Activated T-cell treated with anti-CD3 and anti-CD28 coated beads, Interleukin-2, amount 50 U/mL, for 4 hours (primary cell): Measurements from ENCODE around the gene FNIP2. TPM values are rescaled to one million over a fixed set of nuclear protein-coding genes. Genes with fewer than 3 reads are reported as not detected.

Experiments
- ATAC-seq, 2 donors: fragments of 200-7000 bp; cut with Tn5 transposase; one replicate each; pipeline ENCODE4 v1.10.0; 2021
- DNase-seq: peaks from one replicate; pipeline ENCODE4 v3.0.0-alpha.2; 2020
- H3K27me3 Mint-ChIP-seq: one replicate; pipeline ENCODE4 v1.8.0; 2021; ENCODE audit warnings: low read depth, mixed read lengths
- H3K36me3 Mint-ChIP-seq: one replicate; pipeline ENCODE4 v1.8.0; 2022; ENCODE audit warnings: mixed read lengths; ENCODE audit not compliant: insufficient read depth
- H3K4me1 Mint-ChIP-seq: one replicate; pipeline ENCODE4 v1.8.0; 2021; ENCODE audit warnings: low read depth, mixed read lengths
- H3K4me3 Mint-ChIP-seq: one replicate; pipeline ENCODE4 v1.8.0; 2021; ENCODE audit warnings: mild to moderate bottlenecking, moderate library complexity, mixed read lengths
- H3K9me3 Mint-ChIP-seq: one replicate; pipeline ENCODE4 v1.8.0; 2021; ENCODE audit warnings: mixed read lengths
- total RNA-seq, 3 donors: library from RNA; stranded (reverse); gene quantifications; one replicate each; pipeline ENCODE4 v1.2.1, GENCODE V29; 2021

FNIP2 gene
- total RNA-seq, 3 donors from 2014 or later: 9.0 to 13.0 (median 10.6) TPM

DNA sequence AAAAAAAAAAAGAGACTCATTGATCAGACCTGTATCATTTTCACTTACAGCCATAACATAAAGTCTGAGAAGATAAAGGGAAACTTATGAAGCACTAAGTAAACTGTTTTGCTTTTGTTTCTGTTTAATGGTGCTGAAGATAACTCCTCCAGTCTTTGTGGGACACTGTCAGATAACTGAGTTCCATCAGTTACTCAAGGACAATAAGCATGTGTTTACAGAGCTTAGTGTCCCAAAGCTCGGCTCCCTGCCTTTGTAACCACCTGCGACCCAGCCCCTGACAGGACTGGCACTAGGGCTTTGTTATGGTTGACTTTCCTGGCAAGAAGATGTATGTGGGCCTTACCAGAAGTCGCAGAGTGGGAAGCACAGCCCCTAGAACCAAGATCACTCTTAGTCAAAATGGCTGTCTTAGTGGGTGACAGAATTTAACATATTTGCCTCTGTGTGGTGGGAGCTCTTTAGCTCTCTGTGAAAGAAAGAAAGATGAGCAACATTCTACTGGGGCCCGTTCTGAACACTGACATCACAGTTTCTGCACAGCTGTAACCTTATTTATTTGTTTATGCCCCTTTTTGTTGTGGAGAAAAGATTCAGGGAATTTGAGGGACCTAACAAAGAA is 68.1 kb downstream of the FNIP2 start:
- Mint-ChIP-seq H3K27me3 (no peaks in the 10 kb centered on the region), H3K36me3 (peaks cover 30% of the 10 kb centered on the region), H3K4me3 (no peak overlapping the region), H3K9me3 (no peaks in the 10 kb centered on the region), H3K4me1 (no peaks in the 10 kb centered on the region)
- ATAC-seq (no peak), DNase-seq (no peak)

DNA sequence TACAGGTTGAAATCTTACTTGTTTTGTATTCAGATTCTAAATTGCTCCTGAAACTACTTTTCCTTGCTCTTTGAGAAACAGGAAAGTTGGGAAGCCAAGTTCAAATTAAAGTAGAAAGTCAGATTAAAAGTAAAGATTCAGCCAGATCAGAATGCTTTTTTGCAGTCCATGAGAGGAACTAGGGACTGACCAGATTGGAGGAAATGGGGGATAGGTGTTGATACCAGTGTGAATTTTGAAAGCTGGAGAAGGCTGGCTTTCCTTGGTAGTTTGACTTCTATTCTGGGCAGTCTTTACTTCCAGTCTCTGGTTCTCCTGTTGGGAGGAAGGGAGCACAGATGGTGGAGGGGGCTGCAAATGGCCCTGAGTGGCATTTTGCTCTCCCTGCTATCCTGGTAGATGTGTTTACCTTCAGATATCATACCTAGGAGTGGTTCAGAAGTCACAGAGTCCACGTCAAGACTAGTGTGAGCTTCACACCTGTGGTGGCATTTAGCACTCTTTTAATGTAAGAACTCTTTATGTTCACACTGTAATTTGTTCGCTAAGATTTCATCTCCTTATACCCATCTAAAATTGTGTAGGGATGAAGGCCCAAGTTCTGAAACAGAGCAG is 68.8 kb downstream of the FNIP2 start:
- no peaks in the 10 kb centered on the region for H3K9me3 Mint-ChIP-seq
- no peak overlapping the region for H3K4me3 Mint-ChIP-seq
- DNase-seq: no peak
- H3K36me3 Mint-ChIP-seq: peaks cover 29% of the 10 kb centered on the region
- no peaks in the 10 kb centered on the region for H3K4me1 Mint-ChIP-seq
- ATAC-seq: no peak
- no peaks in the 10 kb centered on the region for H3K27me3 Mint-ChIP-seq

DNA sequence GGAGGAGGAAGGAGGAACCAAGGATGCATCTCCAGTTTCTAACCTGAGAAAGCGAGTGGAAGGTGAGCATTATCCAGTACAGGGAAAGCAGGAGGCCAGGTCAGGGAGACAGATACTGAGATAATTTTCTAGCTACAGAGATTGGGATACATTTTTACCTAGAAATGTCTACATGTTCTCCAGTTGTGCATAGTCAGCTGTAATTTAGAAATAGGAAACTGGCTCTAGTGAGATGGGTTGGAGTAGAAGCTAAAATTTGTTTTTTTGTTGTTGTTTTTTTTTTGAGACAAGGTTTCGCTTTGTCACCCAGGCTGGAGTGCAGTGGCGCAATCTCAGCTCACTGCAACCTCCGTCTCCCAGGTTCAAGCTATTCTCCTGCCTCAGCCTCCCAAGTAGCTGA is 71.3 kb downstream of the FNIP2 start:
- ATAC-seq (no peak), DNase-seq (no peak)
- H3K9me3 Mint-ChIP-seq: no peaks in the 10 kb centered on the region
- no peaks in the 10 kb centered on the region for H3K27me3 Mint-ChIP-seq
- no peak overlapping the region for H3K4me3 Mint-ChIP-seq
- peaks cover 20% of the 10 kb centered on the region for H3K36me3 Mint-ChIP-seq
- H3K4me1 Mint-ChIP-seq: no peaks in the 10 kb centered on the region

DNA sequence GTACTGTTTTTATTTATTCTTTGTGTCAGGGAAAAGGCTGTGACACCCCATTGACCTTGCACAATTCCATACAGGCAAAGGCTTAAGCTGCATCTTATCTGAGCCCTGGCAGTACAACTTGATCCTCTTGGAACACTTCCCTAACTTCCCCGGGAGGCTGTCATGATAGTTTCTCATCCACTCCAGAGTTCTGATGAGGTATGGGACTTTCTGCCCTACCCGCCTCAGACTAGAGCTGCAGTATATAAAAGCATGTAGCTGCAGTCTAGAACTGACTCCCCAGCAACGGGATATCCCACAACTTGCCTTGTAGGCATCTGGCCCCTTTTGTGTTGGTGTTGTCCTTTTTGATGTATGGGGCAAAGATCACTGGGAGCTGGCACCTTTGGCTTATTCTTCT is 72.7 kb downstream of the FNIP2 start:
- Mint-ChIP-seq H3K4me3 (no peak overlapping the region), H3K27me3 (no peaks in the 10 kb centered on the region), H3K36me3 (peaks cover 13% of the 10 kb centered on the region), H3K4me1 (no peaks in the 10 kb centered on the region), H3K9me3 (no peaks in the 10 kb centered on the region)
- DNase-seq: no peak
- ATAC-seq: no peak

DNA sequence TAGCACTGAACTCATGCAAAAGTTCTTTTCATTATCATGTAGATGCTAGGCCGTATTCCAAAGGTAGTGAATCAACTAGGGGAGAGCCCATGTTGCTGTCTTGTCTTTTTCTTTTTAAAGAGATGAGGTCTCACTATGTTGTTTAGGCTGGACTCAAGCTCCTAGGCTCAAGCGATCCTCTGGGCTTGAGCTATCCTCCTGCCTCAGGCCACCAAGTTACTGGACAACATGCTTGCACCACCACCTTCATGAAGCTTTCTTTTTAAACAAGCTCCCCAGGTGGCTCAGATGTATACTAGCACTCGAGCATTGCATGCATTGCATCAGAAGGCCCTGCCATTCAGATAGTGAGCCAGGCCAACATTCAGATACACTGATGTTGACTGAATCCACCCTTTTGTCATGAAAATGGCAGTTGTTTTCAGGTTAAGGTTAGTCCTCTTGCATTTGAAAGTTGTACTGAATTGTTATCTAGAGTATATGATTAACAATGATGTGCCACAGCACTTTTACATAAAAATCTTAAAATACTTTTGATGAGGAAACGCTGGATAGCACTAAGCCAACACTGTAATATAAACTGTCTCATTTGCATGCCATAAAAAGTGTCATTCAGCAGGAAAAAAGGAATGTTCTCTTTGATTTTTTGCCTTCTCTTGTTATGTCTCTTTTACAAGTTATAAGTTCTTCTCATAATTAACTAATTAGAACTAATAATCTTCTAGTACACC is 76.7 kb downstream of the FNIP2 start:
- no peaks in the 10 kb centered on the region for H3K9me3 Mint-ChIP-seq
- H3K36me3 Mint-ChIP-seq: peaks cover 5% of the 10 kb centered on the region
- no peaks in the 10 kb centered on the region for H3K27me3 Mint-ChIP-seq
- no peak for DNase-seq
- H3K4me3 Mint-ChIP-seq: no peak overlapping the region
- no peaks in the 10 kb centered on the region for H3K4me1 Mint-ChIP-seq
- ATAC-seq: no peak

DNA sequence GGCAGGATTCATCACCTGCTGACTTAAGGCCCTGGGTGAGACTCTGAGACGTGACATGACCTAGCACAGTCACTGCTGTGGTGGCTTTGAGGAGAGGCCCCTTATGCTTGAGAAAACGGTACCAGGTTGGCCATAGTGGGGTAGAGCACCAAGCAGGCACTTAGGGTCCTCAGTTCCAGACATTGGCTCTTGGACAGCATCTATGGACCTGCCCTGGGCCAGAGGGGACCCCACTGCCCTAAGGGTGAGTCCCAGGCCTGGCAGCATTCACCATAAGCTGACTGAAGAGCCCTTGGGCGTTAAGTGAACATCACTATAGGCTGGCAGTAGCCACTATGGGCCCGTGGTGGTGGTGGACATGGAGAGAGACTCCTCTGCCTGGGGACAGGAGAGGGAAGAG is 78.7 kb downstream of the FNIP2 start:
- peaks cover 2% of the 10 kb centered on the region for H3K4me1 Mint-ChIP-seq
- ATAC-seq (no peak), DNase-seq (no peak)
- no peaks in the 10 kb centered on the region for H3K9me3 Mint-ChIP-seq
- peaks cover 7% of the 10 kb centered on the region for H3K36me3 Mint-ChIP-seq
- no peaks in the 10 kb centered on the region for H3K27me3 Mint-ChIP-seq
- no peak overlapping the region for H3K4me3 Mint-ChIP-seq

DNA sequence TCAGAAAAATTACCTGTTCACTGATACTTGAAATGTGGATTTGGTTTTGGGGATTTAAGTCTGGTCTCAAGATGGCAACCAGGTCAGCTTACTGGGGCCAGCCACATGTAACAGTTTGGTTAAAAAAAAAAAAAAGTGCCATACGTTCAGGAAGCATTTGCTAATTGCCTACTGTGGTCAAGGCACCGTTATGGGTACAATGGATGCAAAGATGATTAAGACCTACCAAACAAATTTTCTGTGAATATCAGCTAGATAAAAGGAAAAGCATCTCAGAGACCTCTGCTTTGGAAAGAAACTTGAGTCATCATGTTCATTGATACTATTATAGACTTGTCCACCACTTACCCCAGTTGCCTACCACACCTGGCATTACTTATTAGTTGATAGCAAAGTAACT is 80.9 kb downstream of the FNIP2 start:
- H3K36me3 Mint-ChIP-seq: peaks cover 7% of the 10 kb centered on the region
- no peak overlapping the region for H3K4me3 Mint-ChIP-seq
- ATAC-seq: no peak
- DNase-seq: no peak
- H3K27me3 Mint-ChIP-seq: no peaks in the 10 kb centered on the region
- no peaks in the 10 kb centered on the region for H3K9me3 Mint-ChIP-seq
- H3K4me1 Mint-ChIP-seq: peaks cover 2% of the 10 kb centered on the region

DNA sequence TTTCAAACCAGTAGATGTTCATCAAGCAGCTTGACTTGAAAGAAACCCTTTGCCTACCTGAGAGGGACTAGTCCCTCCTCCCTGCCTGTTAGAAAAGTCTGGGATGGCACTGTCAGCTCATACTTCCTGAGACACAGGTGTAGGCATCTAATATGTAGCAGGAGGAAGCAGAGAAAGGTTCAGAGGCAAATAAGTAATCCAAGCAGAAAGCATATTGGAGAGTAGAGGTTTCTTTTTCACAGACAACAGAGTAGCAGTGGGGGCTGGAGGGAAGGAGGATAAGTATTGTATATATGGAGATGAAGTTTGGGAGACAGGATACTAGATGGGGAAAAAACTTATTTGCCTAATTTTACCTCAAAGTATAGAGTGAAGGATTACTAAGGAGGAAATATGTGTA is 81.5 kb downstream of the FNIP2 start:
- Mint-ChIP-seq H3K9me3 (no peaks in the 10 kb centered on the region), H3K4me1 (peaks cover 2% of the 10 kb centered on the region), H3K4me3 (no peak overlapping the region), H3K36me3 (peaks cover 4% of the 10 kb centered on the region), H3K27me3 (no peaks in the 10 kb centered on the region)
- ATAC-seq (no peak), DNase-seq (no peak)

DNA sequence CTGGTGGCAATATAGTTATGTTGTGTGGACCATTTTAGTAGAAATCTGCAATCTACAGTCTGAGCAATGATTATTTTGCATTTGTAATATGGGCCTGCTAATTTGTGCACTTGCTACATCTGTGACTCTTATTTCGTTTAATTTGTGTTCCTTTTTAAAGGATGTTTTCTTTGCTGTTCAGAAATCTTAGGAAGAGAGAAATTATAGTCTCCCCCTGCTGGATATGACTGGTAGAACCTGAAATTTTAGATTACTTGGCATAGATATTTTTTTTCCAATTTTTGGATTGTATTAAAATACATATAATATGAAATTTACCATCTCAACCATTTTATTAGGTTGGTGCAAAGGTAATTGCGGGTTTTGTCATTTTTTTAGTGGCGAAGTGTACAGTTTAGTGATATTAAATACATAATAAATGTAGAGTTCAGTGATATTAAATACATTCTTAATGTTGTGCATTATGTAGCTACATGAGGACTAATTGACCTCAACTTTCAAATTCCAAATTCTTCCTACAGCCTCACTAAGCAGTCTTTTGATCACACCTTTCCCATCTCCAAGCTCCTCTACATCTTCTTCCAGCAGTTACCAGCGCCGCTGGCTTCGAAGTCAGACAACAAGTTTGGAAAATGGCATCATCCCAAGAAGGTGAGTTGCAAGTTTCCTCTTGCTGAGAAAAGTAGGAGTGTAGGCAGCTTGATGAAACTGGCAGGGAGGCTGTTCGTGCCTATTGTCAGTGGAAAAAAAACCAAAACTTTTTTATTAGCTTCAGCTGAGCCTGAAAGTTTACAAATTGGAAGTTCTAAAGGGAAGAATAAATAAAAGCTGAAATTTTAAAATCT is 82.2 kb downstream of the FNIP2 start:
- Mint-ChIP-seq H3K36me3 (peaks cover 4% of the 10 kb centered on the region), H3K9me3 (no peaks in the 10 kb centered on the region), H3K4me1 (peaks cover 2% of the 10 kb centered on the region), H3K27me3 (no peaks in the 10 kb centered on the region), H3K4me3 (no peak overlapping the region)
- ATAC-seq (no peak), DNase-seq (no peak)

DNA sequence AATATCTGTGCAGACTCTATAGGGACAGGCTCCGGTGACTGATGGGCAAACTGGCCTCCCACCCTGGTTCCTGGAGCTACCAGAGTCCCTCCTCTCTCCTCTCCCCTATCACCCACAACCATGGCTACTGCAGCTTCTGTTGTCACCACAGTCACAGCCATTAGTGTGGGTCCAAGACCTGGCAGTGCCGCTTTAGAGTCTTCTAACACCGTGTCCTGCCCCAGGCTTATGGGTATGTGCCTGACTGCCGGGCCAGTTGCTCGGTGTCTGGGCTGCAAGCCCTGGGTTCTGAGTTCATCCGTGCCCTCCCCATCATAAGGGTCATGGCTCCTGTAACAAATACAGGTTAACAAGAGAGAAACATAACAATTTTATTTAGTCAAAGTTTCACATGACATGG is 85.4 kb downstream of the FNIP2 start:
- Mint-ChIP-seq H3K9me3 (no peaks in the 10 kb centered on the region), H3K27me3 (no peaks in the 10 kb centered on the region), H3K36me3 (peaks cover 4% of the 10 kb centered on the region), H3K4me3 (no peak overlapping the region), H3K4me1 (peaks cover 2% of the 10 kb centered on the region)
- DNase-seq: no peak
- no peak for ATAC-seq

DNA sequence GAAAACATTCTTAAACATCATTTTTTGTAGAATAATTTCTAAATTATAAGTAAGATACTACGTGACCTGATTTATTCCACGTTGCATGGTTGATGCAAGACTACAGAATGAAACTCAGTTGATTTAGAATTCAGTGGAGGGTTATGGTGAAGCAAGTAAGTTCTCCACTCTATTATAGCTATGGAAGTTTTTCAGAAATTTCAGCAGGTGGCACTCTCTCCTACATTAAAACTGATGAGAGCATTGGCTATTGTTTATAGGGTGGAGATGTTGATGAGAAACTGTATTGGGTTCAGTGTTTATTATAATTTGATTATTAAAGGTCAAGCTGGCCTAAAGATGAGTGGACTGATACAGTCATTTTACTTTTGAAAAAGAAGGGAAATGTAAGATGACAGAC is 88.0 kb downstream of the FNIP2 start:
- Mint-ChIP-seq H3K4me1 (no peaks in the 10 kb centered on the region), H3K27me3 (no peaks in the 10 kb centered on the region), H3K4me3 (no peak overlapping the region), H3K9me3 (no peaks in the 10 kb centered on the region), H3K36me3 (peaks cover 16% of the 10 kb centered on the region)
- DNase-seq (no peak), ATAC-seq (peak; percentile 59 to 60)

DNA sequence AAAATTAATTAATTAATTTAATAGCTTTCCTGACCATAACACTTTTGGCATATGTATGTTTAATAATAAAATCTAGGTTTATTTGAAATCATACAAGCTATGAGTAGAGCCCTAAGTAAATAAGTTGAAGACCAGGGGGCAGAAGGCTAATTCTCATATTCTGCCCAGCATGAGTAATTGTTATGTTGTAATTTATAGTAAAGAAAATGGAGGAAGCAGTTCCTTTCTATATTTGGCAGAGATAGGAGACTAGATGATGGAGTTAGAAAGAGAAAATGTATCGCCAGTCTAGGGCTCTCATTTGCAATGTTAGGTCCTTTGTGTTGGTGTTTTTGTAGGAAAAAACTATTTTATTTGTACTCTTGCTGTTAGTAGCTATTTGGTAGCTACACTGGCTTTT is 89.1 kb downstream of the FNIP2 start:
- Mint-ChIP-seq H3K4me1 (no peaks in the 10 kb centered on the region), H3K27me3 (no peaks in the 10 kb centered on the region), H3K9me3 (no peaks in the 10 kb centered on the region), H3K4me3 (no peak overlapping the region), H3K36me3 (peaks cover 21% of the 10 kb centered on the region)
- DNase-seq (no peak), ATAC-seq (no peak)

DNA sequence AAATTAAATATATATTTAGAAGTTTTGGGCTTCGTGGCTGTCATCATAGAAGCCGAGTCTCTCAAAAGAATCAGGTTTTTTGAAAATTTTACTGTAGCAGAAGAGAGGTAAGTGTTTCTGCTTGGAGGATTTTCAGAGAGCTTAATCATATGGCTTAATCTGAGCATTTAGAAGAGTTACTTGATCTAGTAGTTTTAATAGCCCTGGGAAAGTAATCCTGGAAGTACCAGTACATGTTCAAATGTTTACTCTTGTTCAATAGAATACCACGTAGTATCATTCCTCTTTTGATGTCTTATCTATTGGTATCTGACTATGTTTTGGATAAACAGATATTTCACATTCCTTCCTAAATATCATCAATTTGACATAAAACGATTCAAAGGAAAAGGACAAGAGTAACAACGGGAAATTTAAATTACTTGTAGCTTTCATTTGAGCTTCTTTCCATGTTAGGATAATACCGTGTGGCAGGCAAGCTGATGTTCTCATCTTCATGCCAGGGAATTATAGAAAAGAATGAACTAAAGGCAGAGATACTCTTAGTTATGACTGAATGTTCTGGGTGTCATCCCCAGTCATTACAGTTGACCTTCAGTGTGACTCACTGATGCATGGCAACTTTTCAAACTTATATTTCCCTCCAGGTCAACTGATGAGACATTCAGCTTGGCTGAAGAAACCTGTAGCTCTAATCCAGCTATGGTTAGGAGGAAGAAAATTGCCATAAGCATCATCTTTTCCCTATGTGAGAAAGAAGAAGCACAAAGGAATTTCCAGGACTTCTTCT is 89.8 kb downstream of the FNIP2 start:
- no peak for DNase-seq
- no peaks in the 10 kb centered on the region for H3K27me3 Mint-ChIP-seq
- H3K36me3 Mint-ChIP-seq: peaks cover 21% of the 10 kb centered on the region
- H3K4me1 Mint-ChIP-seq: no peaks in the 10 kb centered on the region
- no peak overlapping the region for H3K4me3 Mint-ChIP-seq
- ATAC-seq: no peak
- no peaks in the 10 kb centered on the region for H3K9me3 Mint-ChIP-seq

DNA sequence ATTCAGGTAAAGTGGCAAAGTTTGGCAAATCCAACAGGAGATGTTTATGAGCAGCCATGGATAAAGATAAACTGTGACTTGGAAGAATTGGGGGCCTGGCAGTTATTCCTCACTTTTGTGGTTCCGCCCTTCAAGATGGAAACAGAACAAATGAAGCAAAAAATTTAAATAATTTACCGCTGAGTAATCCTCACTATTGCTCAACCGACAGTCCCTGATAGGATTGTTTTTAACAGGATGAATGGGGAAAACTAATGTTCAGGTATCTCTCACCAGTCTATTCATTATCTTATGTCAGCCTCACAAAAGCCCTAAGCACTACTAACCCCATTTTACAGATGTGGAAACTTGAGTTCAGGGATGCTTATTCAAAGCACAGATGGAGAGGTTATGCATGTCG is 90.8 kb downstream of the FNIP2 start:
- no peaks in the 10 kb centered on the region for H3K27me3 Mint-ChIP-seq
- H3K4me3 Mint-ChIP-seq: no peak overlapping the region
- DNase-seq (no peak), ATAC-seq (no peak)
- peaks cover 24% of the 10 kb centered on the region for H3K36me3 Mint-ChIP-seq
- no peaks in the 10 kb centered on the region for H3K9me3 Mint-ChIP-seq
- H3K4me1 Mint-ChIP-seq: no peaks in the 10 kb centered on the region
